ENCODE measurements around the gene TAOK3.
"Not testable (repeated sequence)": the region's sequence is repeated elsewhere in the genome, so short reads cannot be mapped to it uniquely, and the experiment has no call there.

TAOK3 gene

DNA sequence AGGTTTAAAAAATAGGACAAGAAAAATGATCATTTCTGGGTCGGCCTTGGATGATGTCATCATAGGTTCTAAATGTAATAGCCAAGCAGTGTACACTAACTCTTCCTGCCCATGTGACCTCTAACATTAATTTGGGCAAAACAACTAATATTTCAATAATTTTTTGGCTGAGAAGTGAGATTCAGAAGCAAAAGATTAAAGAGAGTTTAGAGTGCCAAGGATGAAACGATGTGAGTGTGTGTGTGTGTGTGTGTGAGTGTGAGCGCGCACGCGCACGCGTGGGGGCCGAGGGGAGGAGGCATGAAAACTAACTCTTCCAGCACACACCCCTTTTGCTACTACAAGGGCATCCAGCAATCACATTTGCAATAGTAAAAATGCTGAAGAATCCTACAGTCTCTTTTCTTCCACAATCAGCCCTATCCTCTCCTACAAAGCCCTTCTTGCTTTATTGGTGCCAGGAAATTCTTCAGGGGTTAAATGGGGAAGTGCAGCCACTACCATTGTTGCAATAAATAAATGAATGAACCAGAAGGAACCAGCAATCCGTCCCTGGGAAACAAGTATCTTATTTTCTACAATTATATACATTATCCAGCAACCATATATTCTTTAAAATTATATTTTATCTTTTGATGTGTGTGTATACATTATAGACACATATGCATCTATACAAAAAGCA, 183.9 kb downstream of the TAOK3 start:
- DNase-seq, result no peak

GRCh38 chr12:118187751-118188435, 184.8 kb downstream of the TAOK3 start:
- no peak for DNase-seq

- no peak for DNase-seq
Measured at GRCh38 chr12:118185602-118186397, 186.9 kb downstream of the TAOK3 start.

GRCh38 chr12:118183711-118184110, 189.0 kb downstream of the TAOK3 start:
- DNase-seq, result no peak

GRCh38 chr12:118183155-118183554, 189.6 kb downstream of the TAOK3 start:
- no peak for DNase-seq

- DNase-seq, result no peak
Measured at GRCh38 chr12:118175823-118176447, 196.8 kb downstream of the TAOK3 start.

DNA sequence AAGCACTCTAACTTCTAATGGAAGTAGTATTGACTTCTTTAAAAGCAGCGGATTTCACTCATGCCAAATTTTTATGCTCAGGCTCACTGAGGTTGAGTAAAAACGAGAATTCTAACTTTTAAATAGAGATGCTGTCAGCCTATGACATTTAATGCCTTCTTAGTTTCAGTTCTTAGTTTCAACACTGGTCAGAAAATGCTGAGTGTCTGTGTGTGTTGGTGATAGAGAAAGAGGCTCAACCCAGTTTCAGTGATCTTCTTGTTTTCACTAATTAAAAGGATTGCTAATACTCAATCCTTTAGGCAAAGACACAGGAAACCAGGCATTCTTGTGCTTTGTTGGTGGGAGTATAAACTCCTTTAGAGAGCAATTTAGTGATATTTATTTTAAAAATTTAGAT, 205.8 kb downstream of the TAOK3 start:
- DNase-seq, result no peak

- no peak for DNase-seq
Measured at GRCh38 chr12:118164798-118165486, 207.8 kb downstream of the TAOK3 start.

DNA sequence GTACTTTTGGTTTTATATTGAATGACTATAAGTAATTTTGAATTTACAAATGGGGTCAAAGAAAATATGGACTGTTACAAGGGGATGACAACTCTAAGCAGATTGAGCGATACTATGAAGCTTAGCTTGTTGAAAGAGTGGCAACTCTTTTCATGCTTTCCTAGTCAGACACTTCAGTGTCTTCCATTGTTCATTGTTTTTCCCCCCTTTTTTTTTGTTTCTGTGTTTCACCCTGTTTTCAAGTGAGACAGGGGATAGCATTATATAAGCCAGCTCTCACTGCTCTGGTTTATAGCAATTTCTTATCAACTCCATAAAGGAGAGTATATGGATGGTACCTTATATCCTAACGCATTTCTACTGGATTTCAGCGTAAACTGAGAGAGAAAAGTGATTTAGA, 212.2 kb downstream of the TAOK3 start:
- DNase-seq, result no peak

- no peak for DNase-seq
Measured at GRCh38 chr12:118151755-118152154, 221.0 kb downstream of the TAOK3 start.

DNA sequence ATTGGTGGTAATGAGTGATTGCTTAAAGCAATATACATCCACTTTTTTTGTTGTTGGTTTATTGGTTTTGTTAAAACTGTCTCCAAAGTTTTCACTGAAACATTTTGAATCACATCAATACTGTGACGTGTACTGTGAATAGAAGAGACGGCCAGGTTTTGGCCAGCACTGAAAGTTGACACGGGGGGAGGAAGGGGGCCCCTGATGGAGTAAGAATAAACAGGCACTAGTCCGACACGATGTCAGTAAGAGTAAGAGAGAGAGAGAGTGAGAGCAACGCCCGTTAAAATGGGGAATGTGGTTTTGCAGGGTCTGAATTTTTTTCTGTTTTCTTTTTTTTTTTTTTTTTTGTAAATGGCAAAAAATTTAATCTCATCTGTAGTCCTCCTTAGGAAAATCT, 222.1 kb downstream of the TAOK3 start:
- DNase-seq, result no peak

DNA sequence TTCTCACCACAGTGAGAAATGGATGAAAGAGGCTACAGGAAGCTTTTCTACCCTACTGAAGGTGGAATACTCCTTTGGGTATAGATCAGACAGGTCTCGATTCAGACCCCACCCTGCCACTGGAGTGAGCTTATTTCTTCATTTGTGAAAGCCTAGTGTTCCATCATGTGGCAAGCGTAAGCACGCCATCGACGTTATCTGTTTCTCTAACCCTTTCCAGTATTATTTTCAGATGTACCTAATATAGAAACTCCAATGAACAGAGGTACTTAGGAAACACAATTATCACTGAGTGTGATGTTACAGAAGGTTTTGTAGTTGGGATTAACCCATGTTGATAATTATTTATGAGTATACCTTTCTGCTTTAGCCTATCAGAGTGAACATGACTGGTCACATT, 224.4 kb downstream of the TAOK3 start:
- DNase-seq, result no peak

DNA sequence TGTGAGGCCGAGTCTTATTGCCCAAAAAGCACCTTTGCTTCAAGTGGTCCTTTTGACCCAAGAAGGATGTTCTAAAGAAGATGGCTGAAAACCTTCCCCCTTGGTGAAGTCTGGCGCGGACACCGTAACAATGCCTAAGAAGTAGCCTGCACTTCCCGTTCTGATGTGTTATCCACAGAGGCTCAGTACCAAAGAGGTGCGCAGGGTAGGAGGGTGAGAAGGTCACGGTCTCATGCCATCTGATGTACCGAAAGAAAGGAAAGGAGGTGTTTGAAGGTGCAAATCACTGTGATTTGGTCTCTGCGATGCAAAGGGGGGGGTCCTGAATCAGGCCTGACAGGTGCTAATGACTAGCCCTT, 226.9 kb downstream of the TAOK3 start:
- DNase-seq, result no peak

DNA sequence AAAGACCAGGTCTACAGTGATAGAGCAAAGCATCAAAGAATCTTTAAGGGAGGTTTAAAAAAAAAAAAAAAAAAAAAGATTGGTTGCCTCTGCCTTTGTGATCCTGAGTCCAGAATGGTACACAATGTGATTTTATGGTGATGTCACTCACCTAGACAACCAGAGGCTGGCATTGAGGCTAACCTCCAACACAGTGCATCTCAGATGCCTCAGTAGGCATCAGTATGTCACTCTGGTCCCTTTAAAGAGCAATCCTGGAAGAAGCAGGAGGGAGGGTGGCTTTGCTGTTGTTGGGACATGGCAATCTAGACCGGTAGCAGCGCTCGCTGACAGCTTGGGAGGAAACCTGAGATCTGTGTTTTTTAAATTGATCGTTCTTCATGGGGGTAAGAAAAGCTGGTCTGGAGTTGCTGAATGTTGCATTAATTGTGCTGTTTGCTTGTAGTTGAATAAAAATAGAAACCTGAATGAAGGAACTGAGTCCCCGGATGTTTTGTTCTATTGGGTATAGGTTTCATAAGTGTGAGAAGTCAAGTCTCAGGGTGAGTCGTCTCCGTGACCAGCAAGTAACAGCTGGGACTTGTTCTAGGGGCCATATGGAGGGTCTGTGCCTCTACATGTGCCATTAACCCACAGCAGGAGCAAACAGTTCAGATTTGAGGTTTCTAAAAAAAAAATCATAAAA, 227.5 kb downstream of the TAOK3 start:
- no peak for DNase-seq

- DNase-seq, result no peak
Measured at GRCh38 chr12:118144499-118144898, 228.2 kb downstream of the TAOK3 start.

DNA sequence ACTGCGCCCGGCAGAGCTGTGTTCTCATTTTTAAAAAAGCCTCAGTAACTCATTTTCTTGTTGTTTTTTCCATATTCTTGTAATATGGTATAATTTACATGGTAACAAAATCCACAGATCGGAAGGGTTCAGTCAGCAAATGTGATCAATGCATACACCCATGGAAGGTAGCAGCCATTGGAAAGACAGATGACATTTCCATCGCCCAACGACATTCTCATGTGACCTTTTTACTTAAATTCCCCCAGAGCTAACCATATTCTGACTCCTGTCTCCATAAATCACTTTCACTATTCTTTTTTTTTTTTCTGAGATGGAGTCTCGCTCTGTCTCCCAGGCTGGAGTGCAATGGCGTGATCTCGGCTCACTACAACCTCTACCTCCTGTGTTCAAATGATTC, 231.9 kb downstream of the TAOK3 start:
- no peak for DNase-seq

DNA sequence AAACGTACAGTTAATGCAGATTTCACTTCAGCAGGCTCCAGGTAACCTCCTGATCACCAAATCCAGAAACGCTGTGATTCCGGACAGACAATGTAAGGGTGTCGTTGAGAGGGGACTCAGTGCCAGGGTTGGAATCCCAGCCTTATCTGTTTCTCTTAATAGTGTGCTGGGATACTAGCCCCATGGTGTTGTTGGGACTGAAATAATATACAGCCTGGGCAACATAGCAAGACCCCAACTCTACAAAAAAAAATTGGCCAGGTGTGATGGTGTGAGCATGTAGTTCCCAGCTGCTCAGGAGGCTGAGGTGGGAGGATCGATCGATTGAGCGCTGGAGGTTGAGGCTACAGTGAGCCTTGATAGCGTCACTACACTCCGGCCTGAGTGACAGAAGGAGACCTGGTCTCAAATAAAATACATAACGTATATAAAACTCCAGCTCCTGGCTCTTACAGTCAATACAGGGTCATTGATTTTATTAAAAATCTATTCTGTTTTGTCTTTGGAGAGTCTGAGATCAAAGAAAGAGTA, 235.5 kb downstream of the TAOK3 start:
- DNase-seq, result no peak

- DNase-seq, result peak; percentile 22 to 24
Measured at GRCh38 chr12:118136559-118137003, 236.1 kb downstream of the TAOK3 start.

DNA sequence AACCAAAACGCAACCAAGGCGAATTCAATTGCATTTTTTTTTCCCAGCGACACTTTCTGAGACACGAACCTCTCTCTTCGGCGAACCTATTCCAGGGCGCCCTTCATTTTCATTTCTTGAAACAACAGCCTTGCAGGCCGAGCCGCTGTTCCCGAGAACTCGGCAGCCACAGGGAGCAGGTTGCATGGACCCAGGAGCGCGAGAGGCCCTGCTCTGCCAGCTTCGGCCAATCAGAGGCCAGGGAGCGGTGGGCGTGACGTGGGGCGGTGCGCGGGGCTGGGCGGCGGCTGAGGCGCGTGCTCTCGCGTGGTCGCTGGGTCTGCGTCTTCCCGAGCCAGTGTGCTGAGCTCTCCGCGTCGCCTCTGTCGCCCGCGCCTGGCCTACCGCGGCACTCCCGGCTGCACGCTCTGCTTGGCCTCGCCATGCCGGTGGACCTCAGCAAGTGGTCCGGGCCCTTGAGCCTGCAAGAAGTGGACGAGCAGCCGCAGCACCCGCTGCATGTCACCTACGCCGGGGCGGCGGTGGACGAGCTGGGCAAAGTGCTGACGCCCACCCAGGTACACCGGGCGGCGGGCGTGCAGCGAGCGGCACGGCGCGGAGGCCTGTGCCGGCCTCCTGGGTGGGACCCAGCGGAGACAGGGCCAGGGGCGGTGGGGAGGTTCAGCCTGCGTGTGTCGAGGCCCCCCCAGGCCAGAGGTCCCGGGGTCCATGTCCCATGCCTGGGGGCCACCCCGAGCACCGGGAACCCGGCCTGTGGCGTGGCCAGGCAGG, 236.7 kb downstream of the TAOK3 start, which contains the start of gene PEBP1:
Gene PEBP1 (plus strand): TSS at position 337 of the 771 bp plus-strand sequence. CDS start 86 bp downstream, at position 423.
- DNase-seq, result peak; percentile 86 to 93

DNA sequence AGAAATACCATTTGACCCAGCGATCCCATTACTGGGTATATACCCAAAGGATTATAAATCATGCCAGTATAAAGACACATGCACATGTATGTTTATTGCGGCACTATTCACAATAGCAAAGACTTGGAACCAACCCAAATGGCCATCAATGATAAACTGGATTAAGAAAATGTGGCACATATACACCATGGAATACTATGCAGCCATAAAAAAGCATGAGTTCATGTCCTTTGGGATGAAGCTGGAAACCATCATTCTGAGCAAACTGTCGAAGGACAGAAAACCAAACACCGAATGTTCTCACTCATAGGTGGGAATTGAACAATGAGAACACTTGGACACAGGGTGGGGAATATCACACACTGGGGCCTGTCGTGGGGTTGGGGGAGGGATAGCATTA, 243.3 kb downstream of the TAOK3 start:
- DNase-seq, result not testable (repeated sequence)

- DNase-seq, result no peak
Measured at GRCh38 chr12:118127867-118128266, 244.8 kb downstream of the TAOK3 start.
